Measurements from ENCODE around the gene TMC6. TPM values are rescaled to one million over a fixed set of nuclear protein-coding genes. Genes with fewer than 3 reads are reported as not detected.

TMC6 gene
- polyA plus RNA-seq, 1 of the 3 experiments (the other 2 are of a cell fraction), result 5.5 TPM

DNA sequence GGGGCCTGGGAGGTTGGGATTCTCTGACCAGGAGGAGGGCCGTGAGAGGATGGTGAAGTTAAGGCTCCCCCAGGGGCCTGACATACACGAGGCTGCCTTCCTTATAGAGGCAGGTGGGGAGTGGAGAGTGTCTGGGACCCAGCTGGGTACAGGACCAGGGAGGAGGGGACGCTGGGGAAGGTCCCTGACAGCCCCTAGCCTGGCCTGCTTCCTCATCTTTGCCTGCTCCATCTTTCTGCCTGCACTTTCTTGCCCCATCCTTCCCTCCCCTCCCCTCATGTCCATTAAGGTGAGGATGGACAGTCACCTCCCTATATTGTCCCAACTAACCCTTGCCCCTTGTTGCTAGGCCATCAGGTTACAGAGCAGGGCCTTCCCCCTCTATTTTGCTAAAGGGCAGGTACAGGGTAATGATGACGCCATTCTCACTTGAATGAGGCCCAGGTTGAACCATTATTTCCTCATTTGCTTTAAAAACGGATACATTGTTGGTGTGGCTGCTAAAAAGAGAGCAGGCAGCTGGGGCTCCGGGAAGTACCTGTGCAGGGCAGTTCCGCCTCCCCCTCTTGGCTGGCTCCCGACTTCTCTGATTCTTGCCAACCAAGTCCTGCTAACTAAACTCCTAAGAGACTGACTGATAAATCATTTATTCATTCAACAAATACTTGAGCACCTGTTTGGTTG is 18.9 kb upstream of the TMC6 start (continued):
- TF ChIP-seq, protein P1, sequence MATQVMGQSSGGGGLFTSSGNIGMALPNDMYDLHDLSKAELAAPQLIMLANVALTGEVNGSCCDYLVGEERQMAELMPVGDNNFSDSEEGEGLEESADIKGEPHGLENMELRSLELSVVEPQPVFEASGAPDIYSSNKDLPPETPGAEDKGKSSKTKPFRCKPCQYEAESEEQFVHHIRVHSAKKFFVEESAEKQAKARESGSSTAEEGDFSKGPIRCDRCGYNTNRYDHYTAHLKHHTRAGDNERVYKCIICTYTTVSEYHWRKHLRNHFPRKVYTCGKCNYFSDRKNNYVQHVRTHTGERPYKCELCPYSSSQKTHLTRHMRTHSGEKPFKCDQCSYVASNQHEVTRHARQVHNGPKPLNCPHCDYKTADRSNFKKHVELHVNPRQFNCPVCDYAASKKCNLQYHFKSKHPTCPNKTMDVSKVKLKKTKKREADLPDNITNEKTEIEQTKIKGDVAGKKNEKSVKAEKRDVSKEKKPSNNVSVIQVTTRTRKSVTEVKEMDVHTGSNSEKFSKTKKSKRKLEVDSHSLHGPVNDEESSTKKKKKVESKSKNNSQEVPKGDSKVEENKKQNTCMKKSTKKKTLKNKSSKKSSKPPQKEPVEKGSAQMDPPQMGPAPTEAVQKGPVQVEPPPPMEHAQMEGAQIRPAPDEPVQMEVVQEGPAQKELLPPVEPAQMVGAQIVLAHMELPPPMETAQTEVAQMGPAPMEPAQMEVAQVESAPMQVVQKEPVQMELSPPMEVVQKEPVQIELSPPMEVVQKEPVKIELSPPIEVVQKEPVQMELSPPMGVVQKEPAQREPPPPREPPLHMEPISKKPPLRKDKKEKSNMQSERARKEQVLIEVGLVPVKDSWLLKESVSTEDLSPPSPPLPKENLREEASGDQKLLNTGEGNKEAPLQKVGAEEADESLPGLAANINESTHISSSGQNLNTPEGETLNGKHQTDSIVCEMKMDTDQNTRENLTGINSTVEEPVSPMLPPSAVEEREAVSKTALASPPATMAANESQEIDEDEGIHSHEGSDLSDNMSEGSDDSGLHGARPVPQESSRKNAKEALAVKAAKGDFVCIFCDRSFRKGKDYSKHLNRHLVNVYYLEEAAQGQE (IDR thresholded peaks at IDR 0.05; ENCODE audit: low read depth, low read length), result no peak

DNA sequence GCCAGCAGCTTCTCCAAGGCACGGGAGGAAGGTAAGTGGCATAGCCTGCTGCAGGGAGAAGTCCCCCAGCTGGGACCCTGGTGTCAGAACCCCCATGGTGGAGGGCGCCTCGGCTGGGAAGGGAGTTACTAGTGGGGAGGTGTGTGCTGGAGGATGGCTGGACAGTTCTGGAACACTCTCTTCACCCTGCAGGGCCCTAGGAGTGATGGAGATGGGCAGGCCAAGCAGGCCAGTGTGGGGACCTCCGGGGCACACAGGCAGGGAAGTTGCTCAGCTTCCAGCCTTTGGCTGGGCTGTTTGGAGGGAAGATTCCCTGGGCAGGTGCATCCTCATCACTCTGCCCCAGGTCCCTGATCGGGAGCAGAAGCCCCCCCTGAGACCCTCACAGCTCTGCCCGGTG is 18.3 kb upstream of the TMC6 start:
- no peaks in the 10 kb centered on the region for H3K9me2 ChIP-seq
- H3F3A ChIP-seq (replicated peaks; ENCODE audit: insufficient read depth), result peaks cover 3% of the 10 kb centered on the region
- TF ChIP-seq SIN3A (IDR thresholded peaks at IDR 0.05; ENCODE audit: borderline replicate concordance, low read depth, low read length) (no peak), NFIC (IDR thresholded peaks at IDR 0.05; ENCODE audit: borderline replicate concordance) (no peak)
- no peak overlapping the region for H3K27ac ChIP-seq (ENCODE audit: low read depth in 2 of 2, low read length in 1 of 2)
- no peaks in the 10 kb centered on the region for H3K27me3 ChIP-seq (ENCODE audit: insufficient read depth)
- no peak overlapping the region for H3K4me3 ChIP-seq (ENCODE audit: low read depth in 2 of 2, low read length in 1 of 2)
- WGBS (ENCODE audit: low lambda C conversion rate), result 82% methylated on average over 4 of the region's 6 CpGs
- no peak overlapping the region for H2AFZ ChIP-seq (ENCODE audit: low read depth)
- no peak for DNase-seq
- no peaks in the 10 kb centered on the region for H4K20me1 ChIP-seq (ENCODE audit: insufficient read depth)
- no peak overlapping the region for H3K9ac ChIP-seq
- no peaks in the 10 kb centered on the region for H3K79me2 ChIP-seq (ENCODE audit: insufficient read depth)
- ChIA-PET POLR2A (no interaction called here), CTCF (interaction anchor here (1.0 to 6.2 kb wide), 4 partner anchors 11 to 30 kb away, joined by 3 to 43 read pairs (median 4); partner anchors contain the start of gene TMC8)
- peaks cover 4 to 21% of the 10 kb centered on the region in 2 experiments; a peak in 2 of 4 replicates for H3K4me1 ChIP-seq (ENCODE audit: control insufficient read depth in 1 of 2, insufficient read depth in 2 of 2, low read depth in 1 of 2, low read length in 1 of 2)
- H3K9me3 ChIP-seq, result no peaks in the 10 kb centered on the region
- no peaks in the 10 kb centered on the region for H3K36me3 ChIP-seq (replicated peaks in 1 of 2; ENCODE audit: control insufficient read depth in 1 of 2, insufficient read depth in 2 of 2, low read length in 1 of 2)
- no peak overlapping the region for H3K4me2 ChIP-seq

DNA sequence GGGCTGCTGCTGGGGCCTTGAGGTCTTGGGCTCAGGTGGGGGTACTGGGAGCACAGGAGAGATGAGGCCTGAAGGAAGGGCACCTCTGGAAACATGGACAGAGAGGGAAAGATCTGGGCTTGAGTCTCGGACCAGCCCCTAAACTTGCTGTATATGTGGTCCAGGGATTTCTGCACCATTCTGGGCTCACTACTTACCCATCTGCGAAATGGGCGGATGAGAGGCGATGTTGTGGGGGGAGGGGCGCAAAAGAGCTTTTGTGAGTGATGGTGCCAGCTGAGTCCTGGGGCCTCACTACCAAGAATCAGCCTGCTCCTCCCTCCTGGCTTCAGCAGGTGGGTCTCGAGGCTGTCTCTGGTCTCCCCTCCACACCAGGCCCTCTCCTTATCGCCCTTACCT is 17.9 kb upstream of the TMC6 start:
- H3K9ac ChIP-seq, result no peak overlapping the region
- DNase-seq, result no peak
- WGBS (ENCODE audit: low lambda C conversion rate), result 78% methylated on average over 7 of the region's 7 CpGs

More for the DNA sequence above, 17.9 kb upstream of the TMC6 start:
- H3F3A ChIP-seq (replicated peaks; ENCODE audit: insufficient read depth), result peaks cover 3% of the 10 kb centered on the region
- TF ChIP-seq SIN3A (IDR thresholded peaks at IDR 0.05; ENCODE audit: borderline replicate concordance, low read depth, low read length), result no peak
- TF ChIP-seq GATA2 (CRISPR knock-in tag; IDR thresholded peaks at IDR 0.05), result no peak
- TF ChIP-seq MEF2A (IDR thresholded peaks at IDR 0.05; ENCODE audit: borderline replicate concordance, low read depth), result no peak
- TF ChIP-seq, protein P2, sequence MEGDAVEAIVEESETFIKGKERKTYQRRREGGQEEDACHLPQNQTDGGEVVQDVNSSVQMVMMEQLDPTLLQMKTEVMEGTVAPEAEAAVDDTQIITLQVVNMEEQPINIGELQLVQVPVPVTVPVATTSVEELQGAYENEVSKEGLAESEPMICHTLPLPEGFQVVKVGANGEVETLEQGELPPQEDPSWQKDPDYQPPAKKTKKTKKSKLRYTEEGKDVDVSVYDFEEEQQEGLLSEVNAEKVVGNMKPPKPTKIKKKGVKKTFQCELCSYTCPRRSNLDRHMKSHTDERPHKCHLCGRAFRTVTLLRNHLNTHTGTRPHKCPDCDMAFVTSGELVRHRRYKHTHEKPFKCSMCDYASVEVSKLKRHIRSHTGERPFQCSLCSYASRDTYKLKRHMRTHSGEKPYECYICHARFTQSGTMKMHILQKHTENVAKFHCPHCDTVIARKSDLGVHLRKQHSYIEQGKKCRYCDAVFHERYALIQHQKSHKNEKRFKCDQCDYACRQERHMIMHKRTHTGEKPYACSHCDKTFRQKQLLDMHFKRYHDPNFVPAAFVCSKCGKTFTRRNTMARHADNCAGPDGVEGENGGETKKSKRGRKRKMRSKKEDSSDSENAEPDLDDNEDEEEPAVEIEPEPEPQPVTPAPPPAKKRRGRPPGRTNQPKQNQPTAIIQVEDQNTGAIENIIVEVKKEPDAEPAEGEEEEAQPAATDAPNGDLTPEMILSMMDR (IDR thresholded peaks at IDR 0.05), result no peak
- TF ChIP-seq, protein P3, sequence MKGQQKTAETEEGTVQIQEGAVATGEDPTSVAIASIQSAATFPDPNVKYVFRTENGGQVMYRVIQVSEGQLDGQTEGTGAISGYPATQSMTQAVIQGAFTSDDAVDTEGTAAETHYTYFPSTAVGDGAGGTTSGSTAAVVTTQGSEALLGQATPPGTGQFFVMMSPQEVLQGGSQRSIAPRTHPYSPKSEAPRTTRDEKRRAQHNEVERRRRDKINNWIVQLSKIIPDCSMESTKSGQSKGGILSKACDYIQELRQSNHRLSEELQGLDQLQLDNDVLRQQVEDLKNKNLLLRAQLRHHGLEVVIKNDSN (IDR thresholded peaks at IDR 0.05; ENCODE audit: borderline replicate concordance, low read depth), result no peak
- no peak for TF ChIP-seq JUND (IDR thresholded peaks at IDR 0.05)
- TF ChIP-seq RAD21 (IDR thresholded peaks at IDR 0.05; ENCODE audit: low read length), result no peak
- TF ChIP-seq GABPA (IDR thresholded peaks at IDR 0.05; ENCODE audit: low read depth), result no peak
- TF ChIP-seq, protein P4, sequence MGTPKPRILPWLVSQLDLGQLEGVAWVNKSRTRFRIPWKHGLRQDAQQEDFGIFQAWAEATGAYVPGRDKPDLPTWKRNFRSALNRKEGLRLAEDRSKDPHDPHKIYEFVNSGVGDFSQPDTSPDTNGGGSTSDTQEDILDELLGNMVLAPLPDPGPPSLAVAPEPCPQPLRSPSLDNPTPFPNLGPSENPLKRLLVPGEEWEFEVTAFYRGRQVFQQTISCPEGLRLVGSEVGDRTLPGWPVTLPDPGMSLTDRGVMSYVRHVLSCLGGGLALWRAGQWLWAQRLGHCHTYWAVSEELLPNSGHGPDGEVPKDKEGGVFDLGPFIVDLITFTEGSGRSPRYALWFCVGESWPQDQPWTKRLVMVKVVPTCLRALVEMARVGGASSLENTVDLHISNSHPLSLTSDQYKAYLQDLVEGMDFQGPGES (IDR thresholded peaks at IDR 0.05; ENCODE audit: low read depth, low read length), result no peak
- TF ChIP-seq TEAD4 (IDR thresholded peaks at IDR 0.05; ENCODE audit: borderline replicate concordance, insufficient read depth), result no peak
- TF ChIP-seq NFIC (IDR thresholded peaks at IDR 0.05; ENCODE audit: borderline replicate concordance), result no peak
- no peak for TF ChIP-seq ELF1 (IDR thresholded peaks at IDR 0.05)
- no peak for TF ChIP-seq RFX5 (IDR thresholded peaks at IDR 0.05; ENCODE audit: low read length)
- no peak for TF ChIP-seq YY1 (IDR thresholded peaks at IDR 0.05; ENCODE audit: low read depth)
- H3K9me3 ChIP-seq, result no peaks in the 10 kb centered on the region
- no peak overlapping the region for H3K4me2 ChIP-seq
- CTCF ChIA-PET, result interaction anchor here (1.0 to 6.2 kb wide), 4 partner anchors 10 to 30 kb away, joined by 3 to 43 read pairs (median 4); partner anchors contain the start of gene TMC8
- POLR2A ChIA-PET, result no interaction called here
- no peaks in the 10 kb centered on the region for H3K9me2 ChIP-seq
- H3K27ac ChIP-seq (ENCODE audit: low read depth in 2 of 2, low read length in 1 of 2), result no peak overlapping the region
- no peaks in the 10 kb centered on the region for H3K79me2 ChIP-seq (ENCODE audit: insufficient read depth)
- H4K20me1 ChIP-seq (ENCODE audit: insufficient read depth), result no peaks in the 10 kb centered on the region
- peaks cover 4 to 19% of the 10 kb centered on the region in 2 experiments; a peak in 2 of 4 replicates for H3K4me1 ChIP-seq (ENCODE audit: control insufficient read depth in 1 of 2, insufficient read depth in 2 of 2, low read depth in 1 of 2, low read length in 1 of 2)
- no peaks in the 10 kb centered on the region for H3K36me3 ChIP-seq (replicated peaks in 1 of 2; ENCODE audit: control insufficient read depth in 1 of 2, insufficient read depth in 2 of 2, low read length in 1 of 2)
- no peak overlapping the region for H3K4me3 ChIP-seq (ENCODE audit: low read depth in 2 of 2, low read length in 1 of 2)
- H2AFZ ChIP-seq (ENCODE audit: low read depth), result no peak overlapping the region
- H3K27me3 ChIP-seq (ENCODE audit: insufficient read depth), result no peaks in the 10 kb centered on the region

All from SK-N-SH (cell line).